Activated CD8-positive, alpha-beta T cell treated with anti-CD3 and anti-CD28 coated beads, Interleukin-2, amount 10 ng/mL, durations not matched to agents 7 days and 5 days (primary cell): ENCODE measurements around the gene MRPL17. TPM values are rescaled to one million over a fixed set of nuclear protein-coding genes. Genes with fewer than 3 reads are reported as not detected.

ENCODE experiments used
- ATAC-seq: fragments of 150-1000 bp; cut with Tn5 transposase; one replicate; pipeline ENCODE4 v1.10.0; 2021; ENCODE audit warnings: moderate library complexity
- CTCF ChIA-PET: fragments of 350-600 bp; sonication (Branson Sonifier 250); formaldehyde crosslinking; loops from one replicate; lab custom pipeline; 2021; ENCODE audit warnings: antibody characterized with exemption; lab: Charles Lee
- POLR2A ChIA-PET: fragments of 350-600 bp; sonication (Branson Sonifier 250); formaldehyde crosslinking; loops from one replicate; lab custom pipeline; 2021; ENCODE audit warnings: antibody characterized with exemption; lab: Charles Lee
- DNase-seq: peaks from one replicate; pipeline ENCODE4 v3.0.0-alpha.2; 2020
- H3K27ac Mint-ChIP-seq: one replicate; pipeline ENCODE4 v1.8.0; 2021; ENCODE audit warnings: mild to moderate bottlenecking, mixed read lengths
- H3K27me3 Mint-ChIP-seq: one replicate; pipeline ENCODE4 v1.8.0; 2021; ENCODE audit warnings: low read depth, mixed read lengths
- H3K36me3 Mint-ChIP-seq: one replicate; pipeline ENCODE4 v1.8.0; 2021; ENCODE audit warnings: low read depth, mixed read lengths
- H3K4me1 Mint-ChIP-seq: one replicate; pipeline ENCODE4 v1.8.0; 2021; ENCODE audit warnings: low read depth, mixed read lengths
- H3K4me3 Mint-ChIP-seq: one replicate; pipeline ENCODE4 v1.8.0; 2021; ENCODE audit warnings: mild to moderate bottlenecking, mixed read lengths
- H3K9me3 Mint-ChIP-seq: one replicate; pipeline ENCODE4 v1.8.0; 2022; ENCODE audit warnings: mixed read lengths; ENCODE audit not compliant: insufficient read depth
- total RNA-seq, 2 experiments: library from RNA; stranded (reverse); gene quantifications; one replicate each; pipeline ENCODE4 v1.2.3, GENCODE V29; 2021

MRPL17 gene
- total RNA-seq, 2 experiments from 2014 or later: 60.6 to 69.2 TPM

DNA sequence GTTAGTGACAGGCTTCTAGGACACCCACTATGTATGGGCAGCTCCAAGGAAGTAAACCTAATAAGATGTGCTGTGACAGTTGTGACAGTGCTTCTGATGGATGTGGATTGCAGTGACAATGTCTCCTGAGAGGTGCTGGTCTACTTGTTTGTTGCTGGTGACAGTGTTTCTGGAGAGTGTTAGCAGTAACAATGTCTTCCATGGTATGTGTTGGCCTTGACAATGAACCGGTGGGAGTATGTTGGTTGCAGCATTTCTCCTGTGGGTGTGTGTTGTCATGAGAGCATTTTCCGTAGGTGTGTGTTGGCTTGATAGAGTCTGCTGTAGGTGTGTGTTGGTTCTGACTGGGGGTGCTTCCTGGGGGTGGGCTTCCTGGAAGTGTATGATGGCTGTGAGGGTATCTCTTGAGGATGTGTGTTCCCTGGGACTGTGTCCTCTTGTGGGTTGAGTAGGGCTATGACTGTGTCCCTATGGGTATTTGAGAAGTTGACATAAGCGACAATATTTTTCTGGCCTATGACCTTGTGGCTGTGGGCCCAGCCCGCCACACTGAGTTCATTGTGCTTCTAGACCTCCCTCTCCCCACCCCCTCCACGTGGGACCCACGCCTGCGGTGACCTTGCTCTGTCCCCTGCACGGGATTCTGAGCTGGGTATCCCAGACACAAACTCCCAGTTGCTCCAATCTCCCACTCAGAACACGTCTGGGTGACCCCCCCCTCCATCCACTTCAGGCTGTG lies 28.7 kb downstream of the MRPL17 start:
- ChIA-PET POLR2A (no interaction called here), CTCF (interaction anchor here (1.0 to 2.1 kb wide), 5 partner anchors 14 to 50 kb away, joined by 3 to 8 read pairs (median 3); partner anchors contain the start of genes MRPL17, TAF10 and TPP1)
- no peaks in the 10 kb centered on the region for H3K9me3 Mint-ChIP-seq
- H3K4me1 Mint-ChIP-seq: peaks cover 4% of the 10 kb centered on the region
- DNase-seq: no peak
- H3K27ac Mint-ChIP-seq: no peak overlapping the region
- no peak overlapping the region for H3K4me3 Mint-ChIP-seq
- H3K36me3 Mint-ChIP-seq: no peaks in the 10 kb centered on the region
- ATAC-seq: no peak
- H3K27me3 Mint-ChIP-seq: peaks cover 13% of the 10 kb centered on the region

- Mint-ChIP-seq H3K9me3 (no peaks in the 10 kb centered on the region), H3K4me3 (no peak overlapping the region), H3K4me1 (peaks cover 4% of the 10 kb centered on the region), H3K36me3 (no peaks in the 10 kb centered on the region), H3K27me3 (peaks cover 13% of the 10 kb centered on the region), H3K27ac (no peak overlapping the region)
- no peak for ATAC-seq
- POLR2A ChIA-PET: no interaction called here
- CTCF ChIA-PET: interaction anchor here (1.0 to 2.1 kb wide), 5 partner anchors 15 to 49 kb away, joined by 3 to 8 read pairs (median 3); partner anchors contain the start of genes MRPL17, TAF10 and TPP1
- DNase-seq: no peak
These were observed 29.5 kb downstream of the MRPL17 start for GRCh38 chr11:6653656-6654055.

DNA sequence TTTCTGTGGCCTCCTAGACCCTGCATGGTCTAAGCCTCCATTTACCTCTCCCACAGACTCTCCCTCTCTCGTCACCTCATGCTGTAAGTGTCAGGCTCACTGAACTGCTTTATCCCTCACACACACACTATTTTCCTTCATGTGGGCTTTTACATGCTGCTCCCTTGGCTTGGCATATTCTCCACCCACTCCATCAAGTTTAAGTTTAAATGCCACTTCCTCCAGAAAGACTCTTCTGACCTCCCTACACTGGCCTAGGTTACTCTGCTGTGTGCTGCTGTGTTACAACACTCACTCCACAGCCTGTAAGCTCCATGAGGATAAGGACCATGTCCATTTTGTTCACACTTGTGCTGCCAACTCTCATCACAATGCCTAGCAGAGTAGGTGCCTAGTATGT lies 30.0 kb downstream of the MRPL17 start:
- Mint-ChIP-seq H3K4me1 (peaks cover 4% of the 10 kb centered on the region), H3K9me3 (no peaks in the 10 kb centered on the region), H3K36me3 (no peaks in the 10 kb centered on the region), H3K27ac (no peak overlapping the region), H3K4me3 (no peak overlapping the region), H3K27me3 (peaks cover 13% of the 10 kb centered on the region)
- DNase-seq: no peak
- ATAC-seq: no peak
- ChIA-PET POLR2A (no interaction called here), CTCF (interaction anchor here (1.0 to 2.1 kb wide), 3 partner anchors 15 to 41 kb away, joined by 3 to 8 read pairs (median 7); partner anchors contain the start of genes MRPL17 and TAF10)

DNA sequence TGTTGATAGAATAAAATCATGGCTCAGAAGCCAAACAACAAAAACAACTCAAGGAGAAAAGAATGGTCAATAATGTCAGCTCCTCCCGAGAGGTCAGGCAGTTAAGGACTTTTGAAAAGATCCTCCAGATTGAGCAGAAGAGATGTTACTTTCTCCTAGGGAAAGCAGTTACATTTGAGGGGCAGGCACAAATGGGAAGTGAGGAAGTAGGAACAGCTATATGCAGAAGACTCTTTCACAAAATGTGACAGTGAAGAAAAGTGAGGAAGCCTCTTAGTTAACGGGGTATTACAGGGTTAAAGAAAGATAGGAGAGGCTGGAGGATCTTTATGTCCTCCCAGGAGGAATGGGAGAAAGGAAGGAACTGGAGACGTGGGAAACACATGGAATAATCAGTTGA lies 31.0 kb downstream of the MRPL17 start:
- ChIA-PET CTCF (interaction anchor here (1.2 kb wide), 1 partner anchor 86 kb away, joined by 3 read pairs; no protein-coding TSS in a partner anchor), POLR2A (no interaction called here)
- no peak for ATAC-seq
- Mint-ChIP-seq H3K4me1 (peaks cover 4% of the 10 kb centered on the region), H3K4me3 (no peak overlapping the region), H3K27me3 (peaks cover 13% of the 10 kb centered on the region), H3K27ac (no peak overlapping the region), H3K9me3 (no peaks in the 10 kb centered on the region), H3K36me3 (no peaks in the 10 kb centered on the region)
- DNase-seq: no peak

GRCh38 chr11:6650980-6651379 lies 32.2 kb downstream of the MRPL17 start:
- ATAC-seq: no peak

GRCh38 chr11:6650104-6650503 lies 33.0 kb downstream of the MRPL17 start:
- Mint-ChIP-seq H3K27me3 (no peaks in the 10 kb centered on the region), H3K27ac (no peak overlapping the region), H3K4me1 (no peaks in the 10 kb centered on the region), H3K9me3 (no peaks in the 10 kb centered on the region), H3K4me3 (no peak overlapping the region), H3K36me3 (no peaks in the 10 kb centered on the region)
- DNase-seq: no peak
- no peak for ATAC-seq
- ChIA-PET POLR2A (interaction anchor here (0.6 kb wide), 1 partner anchor 36 kb away, joined by 3 read pairs; no protein-coding TSS in a partner anchor), CTCF (interaction anchor here (0.6 to 4.8 kb wide), 8 partner anchors 15 to 486 kb away, joined by 3 to 22 read pairs (median 7); partner anchors contain the start of genes MRPL17, TAF10 and TPP1)

More at GRCh38 chr11:6650980-6651379, 32.2 kb downstream of the MRPL17 start:
- ChIA-PET POLR2A (no interaction called here), CTCF (interaction anchor here (1.5 to 4.8 kb wide), 2 partner anchors 32 to 39 kb away, joined by 4 to 22 read pairs; partner anchors contain the start of genes TAF10 and TPP1)
- Mint-ChIP-seq H3K27me3 (peaks cover 2% of the 10 kb centered on the region), H3K36me3 (no peaks in the 10 kb centered on the region), H3K9me3 (no peaks in the 10 kb centered on the region), H3K4me1 (peaks cover under 1% of the 10 kb centered on the region), H3K27ac (no peak overlapping the region), H3K4me3 (no peak overlapping the region)
- no peak for DNase-seq

DNA sequence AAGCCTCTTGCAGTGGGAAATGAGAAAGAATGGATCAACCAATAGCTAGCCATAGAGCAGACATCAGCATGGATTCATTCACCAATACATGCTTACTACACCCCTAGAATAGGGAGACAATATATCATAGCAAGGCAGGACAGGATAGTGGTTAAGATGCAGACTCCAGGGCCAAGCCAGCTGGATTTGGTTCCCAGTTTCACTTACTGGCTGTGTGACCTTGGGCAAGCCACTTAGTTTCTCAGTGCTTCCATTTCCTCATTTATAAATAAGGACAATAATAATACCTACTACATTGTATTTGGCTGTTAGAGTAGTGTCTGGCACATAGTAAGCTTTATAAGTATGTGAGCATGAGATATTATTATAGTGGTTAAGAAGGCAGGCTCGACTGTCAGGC lies 34.6 kb downstream of the MRPL17 start:
- no peaks in the 10 kb centered on the region for H3K27me3 Mint-ChIP-seq
- H3K9me3 Mint-ChIP-seq: no peaks in the 10 kb centered on the region
- H3K27ac Mint-ChIP-seq: no peak overlapping the region
- no peak overlapping the region for H3K4me3 Mint-ChIP-seq
- POLR2A ChIA-PET: no interaction called here
- H3K4me1 Mint-ChIP-seq: no peaks in the 10 kb centered on the region
- CTCF ChIA-PET: interaction anchor here (1.3 to 4.8 kb wide), 6 partner anchors 10 to 269 kb away, joined by 3 to 22 read pairs (median 12); partner anchors contain the start of genes MRPL17 and TPP1
- H3K36me3 Mint-ChIP-seq: no peaks in the 10 kb centered on the region
- ATAC-seq (no peak), DNase-seq (no peak)

DNA sequence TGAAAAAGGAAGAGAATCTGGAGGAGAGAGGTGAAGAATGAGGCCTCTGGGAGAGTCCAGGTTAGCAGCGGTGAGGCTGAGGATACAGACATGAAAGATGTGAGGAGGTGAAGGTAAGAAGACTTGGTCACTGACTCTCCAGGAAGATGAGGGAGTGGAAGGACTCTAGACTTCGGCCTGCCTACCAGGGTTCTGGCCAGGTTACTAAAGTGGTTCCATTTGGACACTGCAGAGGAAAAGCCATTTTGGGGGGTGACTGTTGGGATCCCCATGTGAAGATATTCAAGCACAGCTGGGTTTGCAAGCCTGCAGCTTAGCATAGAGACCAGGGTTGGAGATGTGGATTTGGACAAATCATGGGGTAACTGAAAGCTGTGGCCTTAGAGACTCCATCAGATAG lies 35.3 kb downstream of the MRPL17 start:
- ATAC-seq (no peak), DNase-seq (no peak)
- H3K36me3 Mint-ChIP-seq: no peaks in the 10 kb centered on the region
- POLR2A ChIA-PET: interaction anchor here (1.3 kb wide), 1 partner anchor 29 kb away, joined by 10 read pairs; the partner anchor contains the start of gene TPP1
- no peak overlapping the region for H3K4me3 Mint-ChIP-seq
- H3K9me3 Mint-ChIP-seq: no peaks in the 10 kb centered on the region
- H3K4me1 Mint-ChIP-seq: no peaks in the 10 kb centered on the region
- no peaks in the 10 kb centered on the region for H3K27me3 Mint-ChIP-seq
- no peak overlapping the region for H3K27ac Mint-ChIP-seq
- CTCF ChIA-PET: interaction anchor here (0.7 to 4.8 kb wide), 5 partner anchors 11 to 35 kb away, joined by 3 to 22 read pairs (median 11); partner anchors contain the start of genes MRPL17 and TPP1

GRCh38 chr11:6646918-6647679 lies 36.0 kb downstream of the MRPL17 start:
- DNase-seq: peak; percentile 42
- POLR2A ChIA-PET: interaction anchor here (0.7 to 1.5 kb wide), 4 partner anchors 18 to 690 kb away, joined by 3 to 10 read pairs (median 3); partner anchors contain the start of gene TPP1
- peak; percentile 75 for ATAC-seq
- H3K27ac Mint-ChIP-seq: no peak overlapping the region
- no peaks in the 10 kb centered on the region for H3K9me3 Mint-ChIP-seq
- no peaks in the 10 kb centered on the region for H3K4me1 Mint-ChIP-seq
- H3K4me3 Mint-ChIP-seq: no peak overlapping the region
- no peaks in the 10 kb centered on the region for H3K36me3 Mint-ChIP-seq
- CTCF ChIA-PET: interaction anchor here (0.7 to 4.8 kb wide), 8 partner anchors 12 to 116 kb away, joined by 3 to 22 read pairs (median 4); partner anchors contain the start of genes MRPL17 and TPP1
- no peaks in the 10 kb centered on the region for H3K27me3 Mint-ChIP-seq

DNA sequence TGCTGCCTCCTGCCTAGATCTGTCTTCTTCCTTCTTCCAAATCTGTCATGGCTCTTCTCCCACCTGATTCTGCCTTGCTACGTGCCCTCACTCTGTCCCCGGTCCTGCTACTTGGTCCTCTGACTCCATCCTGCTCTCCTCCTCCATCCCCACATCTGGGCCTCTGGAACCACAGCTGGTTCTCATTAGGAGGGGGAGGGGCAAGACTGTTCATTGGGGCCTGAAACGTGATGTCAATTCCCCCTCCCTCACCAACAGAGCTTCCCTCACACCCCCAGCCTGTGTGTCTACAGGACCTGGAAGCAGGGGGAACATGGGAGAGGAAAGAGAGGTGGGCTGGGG lies 36.6 kb downstream of the MRPL17 start:
- ChIA-PET CTCF (interaction anchor here (1.0 to 4.8 kb wide), 6 partner anchors 12 to 116 kb away, joined by 3 to 22 read pairs (median 8); partner anchors contain the start of genes MRPL17 and TPP1), POLR2A (interaction anchor here (0.7 to 1.5 kb wide), 4 partner anchors 18 to 690 kb away, joined by 3 to 10 read pairs (median 3); partner anchors contain the start of gene TPP1)
- Mint-ChIP-seq H3K4me3 (no peak overlapping the region), H3K9me3 (no peaks in the 10 kb centered on the region), H3K27ac (no peak overlapping the region), H3K36me3 (no peaks in the 10 kb centered on the region), H3K4me1 (no peaks in the 10 kb centered on the region), H3K27me3 (no peaks in the 10 kb centered on the region)
- ATAC-seq: no peak
- no peak for DNase-seq

GRCh38 chr11:6646071-6646470 lies 37.1 kb downstream of the MRPL17 start:
- H3K27ac Mint-ChIP-seq: no peak overlapping the region
- CTCF ChIA-PET: interaction anchor here (1.0 to 4.8 kb wide), 5 partner anchors 13 to 115 kb away, joined by 3 to 22 read pairs (median 11); partner anchors contain the start of genes MRPL17 and TPP1

More at GRCh38 chr11:6646071-6646470, 37.1 kb downstream of the MRPL17 start:
- Mint-ChIP-seq H3K27me3 (no peaks in the 10 kb centered on the region), H3K4me3 (no peak overlapping the region), H3K4me1 (no peaks in the 10 kb centered on the region), H3K36me3 (no peaks in the 10 kb centered on the region), H3K9me3 (no peaks in the 10 kb centered on the region)
- POLR2A ChIA-PET: interaction anchor here (0.7 to 1.5 kb wide), 2 partner anchors 17 to 689 kb away, joined by 3 read pairs; no protein-coding TSS in a partner anchor
- no peak for DNase-seq
- ATAC-seq: no peak
